WTC11 (cell line): Measurements from ENCODE around the gene SPINK14.

Experiments
- AFF4 ChIP-seq: sonication (generic); formaldehyde crosslinking; IDR thresholded peaks from 2 replicates; pipeline ENCODE4 v1.8.1; 2023; ENCODE audit warnings: mild to moderate bottlenecking, missing genetic modification reagents, borderline replicate concordance
- CTCF ChIP-seq: fragments of 200-600 bp; IDR thresholded peaks from 2 replicates; pipeline ENCODE4 v1.8.0; 2022; ENCODE audit warnings: antibody characterized with exemption
- HMGXB4 ChIP-seq: sonication (generic); formaldehyde crosslinking; IDR thresholded peaks from 2 replicates; pipeline ENCODE4 v1.8.1; 2023; ENCODE audit warnings: mild to moderate bottlenecking, moderate library complexity, missing genetic modification reagents
- PREB ChIP-seq: sonication (generic); formaldehyde crosslinking; IDR thresholded peaks from 2 replicates; pipeline ENCODE4 v1.8.1; 2022; ENCODE audit warnings: mild to moderate bottlenecking, missing genetic modification reagents, moderate library complexity, borderline replicate concordance
- SOX15 ChIP-seq: fragments of 250-450 bp; sonication (Bioruptor Pico); IDR thresholded peaks from 2 replicates; pipeline ENCODE4 v1.9.0; 2021; ENCODE audit warnings: mild to moderate bottlenecking
- USF2 ChIP-seq: sonication (generic); formaldehyde crosslinking; IDR thresholded peaks from 2 replicates; pipeline ENCODE4 v1.8.1; 2023; ENCODE audit warnings: mild to moderate bottlenecking, missing genetic modification reagents, moderate library complexity

GRCh38 chr5:148193202-148193601 lies 24.9 kb downstream of the SPINK14 start:
- TF ChIP-seq PREB (CRISPR knock-in tag) (no peak), AFF4 (no peak), CTCF (no peak), USF2 (CRISPR knock-in tag) (no peak), SOX15 (no peak), HMGXB4 (CRISPR knock-in tag) (no peak)
